Astrocyte (in vitro differentiated cells and primary cell): Measurements from ENCODE around the gene CASKIN2.

ENCODE experiments used
- EZH2 ChIP-seq: IDR thresholded peaks from 2 replicates; pipeline ENCODE4 v1.6.1; 2012; ENCODE audit warnings: mild to moderate bottlenecking, low read length, inconsistent platforms; ENCODE audit not compliant: insufficient read depth
- TF ChIP-seq, protein P1 (sequence below): IDR thresholded peaks from 2 replicates; pipeline ENCODE4 v1.5.1; 2011; ENCODE audit warnings: low read depth, mild to moderate bottlenecking, inconsistent platforms, low read length, moderate library complexity; ENCODE audit not compliant: insufficient read depth

DNA sequence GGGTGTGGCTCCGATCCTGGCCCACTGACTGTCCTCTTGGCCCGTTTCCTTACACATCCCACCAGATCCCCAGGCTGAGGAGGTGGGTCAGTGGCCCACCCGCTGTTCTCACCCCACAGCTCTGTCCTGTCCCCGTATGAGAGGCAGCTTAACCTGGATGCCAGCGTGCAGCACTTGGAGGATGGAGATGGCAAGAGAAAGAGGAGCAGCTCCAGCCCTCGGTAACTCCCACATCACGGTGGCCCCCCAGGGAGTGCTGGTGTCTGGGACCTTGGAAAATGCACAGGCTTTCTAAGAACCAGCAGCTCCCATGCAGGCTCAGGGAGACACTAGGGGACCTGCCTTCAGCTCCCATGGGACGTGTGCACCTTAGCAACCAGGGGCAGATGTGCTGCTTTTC, 6.0 kb upstream of the CASKIN2 start:
- TF ChIP-seq, protein P1, sequence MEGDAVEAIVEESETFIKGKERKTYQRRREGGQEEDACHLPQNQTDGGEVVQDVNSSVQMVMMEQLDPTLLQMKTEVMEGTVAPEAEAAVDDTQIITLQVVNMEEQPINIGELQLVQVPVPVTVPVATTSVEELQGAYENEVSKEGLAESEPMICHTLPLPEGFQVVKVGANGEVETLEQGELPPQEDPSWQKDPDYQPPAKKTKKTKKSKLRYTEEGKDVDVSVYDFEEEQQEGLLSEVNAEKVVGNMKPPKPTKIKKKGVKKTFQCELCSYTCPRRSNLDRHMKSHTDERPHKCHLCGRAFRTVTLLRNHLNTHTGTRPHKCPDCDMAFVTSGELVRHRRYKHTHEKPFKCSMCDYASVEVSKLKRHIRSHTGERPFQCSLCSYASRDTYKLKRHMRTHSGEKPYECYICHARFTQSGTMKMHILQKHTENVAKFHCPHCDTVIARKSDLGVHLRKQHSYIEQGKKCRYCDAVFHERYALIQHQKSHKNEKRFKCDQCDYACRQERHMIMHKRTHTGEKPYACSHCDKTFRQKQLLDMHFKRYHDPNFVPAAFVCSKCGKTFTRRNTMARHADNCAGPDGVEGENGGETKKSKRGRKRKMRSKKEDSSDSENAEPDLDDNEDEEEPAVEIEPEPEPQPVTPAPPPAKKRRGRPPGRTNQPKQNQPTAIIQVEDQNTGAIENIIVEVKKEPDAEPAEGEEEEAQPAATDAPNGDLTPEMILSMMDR, result no peak
- TF ChIP-seq EZH2, result no peak
